H1 (cell line): ENCODE results near the gene STARD3. TPM values are rescaled to one million over a fixed set of nuclear protein-coding genes. Genes with fewer than 3 reads are reported as not detected.

ENCODE experiments used
- CTCF ChIA-PET: fragments of 300-600 bp; sonication (Branson Sonifier 250); formaldehyde crosslinking; loops from one replicate; lab custom pipeline; 2021; ENCODE audit not compliant: partially characterized antibody; lab: Charles Lee
- POLR2A ChIA-PET: fragments of 300-600 bp; sonication (Branson Sonifier 250); formaldehyde crosslinking; loops from one replicate; lab custom pipeline; 2021; ENCODE audit warnings: inconsistent platforms; ENCODE audit not compliant: partially characterized antibody; lab: Charles Lee
- DNase-seq, 2 experiments: peaks; one replicate each; pipeline versions ENCODE4 v3.0.0 to v3.0.0-alpha.2; 2010 to 2022; ENCODE audit warnings: low spot score in 2 of 2, low read depth in 1 of 2, mixed read lengths in 1 of 2
- FAIRE-seq: peaks from 2 replicates; lab custom pipeline; 2011; peaks lifted over from hg19 to GRCh38; lab: Jason Lieb, UNC
- H2AFZ ChIP-seq: 2 replicates; pipeline ENCODE4 v1.8.1; 2012; ENCODE audit warnings: low read length, inconsistent platforms
- H2AK5ac ChIP-seq: 2 replicates; pipeline ENCODE4 v1.6.1; 2013; ENCODE audit warnings: low read depth, low read length
- H2BK120ac ChIP-seq: replicated peaks from 2 replicates; pipeline ENCODE3; 2013; ENCODE audit warnings: low read depth, low read length, inconsistent platforms
- H2BK12ac ChIP-seq: 2 replicates; pipeline ENCODE4 v1.6.1; 2013; ENCODE audit warnings: low read depth, low read length
- H2BK15ac ChIP-seq: 2 replicates; pipeline ENCODE4 v1.6.1; 2013; ENCODE audit warnings: low read length
- H2BK20ac ChIP-seq: 2 replicates; pipeline ENCODE4 v1.6.1; 2013; ENCODE audit warnings: low read length
- H2BK5ac ChIP-seq: 2 replicates; pipeline ENCODE4 v1.6.1; 2013; ENCODE audit warnings: low read depth, low read length
- H3K14ac ChIP-seq: 2 replicates; pipeline ENCODE4 v1.6.1; 2013; ENCODE audit warnings: inconsistent platforms; ENCODE audit not compliant: insufficient read length
- H3K18ac ChIP-seq: 2 replicates; pipeline ENCODE4 v1.6.1; 2013; ENCODE audit warnings: low read length; ENCODE audit errors: extremely low read depth
- H3K23ac ChIP-seq: 2 replicates; pipeline ENCODE4 v1.6.1; 2013; ENCODE audit warnings: inconsistent platforms; ENCODE audit not compliant: insufficient read length
- H3K23me2 ChIP-seq: 2 replicates; pipeline ENCODE4 v1.6.1; 2013; ENCODE audit warnings: low read depth, low read length
- H3K27ac ChIP-seq: 2 replicates; pipeline ENCODE4 v1.6.1; 2011; ENCODE audit warnings: low read depth, low read length, inconsistent platforms
- H3K27me3 ChIP-seq, 4 experiments: replicated peaks in 1 of 4; 1 replicate in 1 of 4; 2 replicates in 3 of 4; pipeline versions ENCODE4 v1.6.1 to v1.8.1; 2011 to 2013; ENCODE audit warnings: low read length in 3 of 4, mild to moderate bottlenecking in 3 of 4, inconsistent platforms in 2 of 4, mixed read lengths in 2 of 4, moderate library complexity in 1 of 4; ENCODE audit not compliant: control insufficient read depth in 3 of 4, insufficient read depth in 3 of 4; ENCODE audit errors: extremely low read depth in 1 of 4
- H3K36me3 ChIP-seq, 4 experiments: 2 replicates each; pipeline versions ENCODE4 v1.6.1 to v1.8.1; 2011 to 2013; ENCODE audit warnings: mild to moderate bottlenecking in 4 of 4, low read length in 3 of 4, moderate library complexity in 2 of 4, control low read depth in 1 of 4, inconsistent platforms in 1 of 4; ENCODE audit not compliant: insufficient read depth in 4 of 4, control insufficient read depth in 2 of 4
- H3K4ac ChIP-seq: replicated peaks from 2 replicates; pipeline ENCODE3; 2013; ENCODE audit warnings: low read length, low read depth, mixed read lengths, inconsistent platforms; ENCODE audit not compliant: insufficient read length
- H3K4me1 ChIP-seq, 4 experiments: replicated peaks in 1 of 4; 1 replicate in 1 of 4; 2 replicates in 3 of 4; pipeline versions ENCODE4 v1.6.1 to v1.8.1; 2011 to 2013; ENCODE audit warnings: low read length in 3 of 4, inconsistent platforms in 2 of 4, mixed read lengths in 1 of 4; ENCODE audit not compliant: insufficient read depth in 4 of 4, control insufficient read depth in 3 of 4
- H3K4me2 ChIP-seq, 2 experiments: 2 replicates each; pipeline versions ENCODE4 v1.6.1 to v1.8.1; 2011 to 2013; ENCODE audit warnings: low read depth in 2 of 2, low read length in 2 of 2, control low read depth in 1 of 2, inconsistent platforms in 1 of 2, mild to moderate bottlenecking in 1 of 2; ENCODE audit not compliant: insufficient read depth in 1 of 2
- H3K4me3 ChIP-seq, 4 experiments: fragments of 200-600, 300-600 bp in 1 of 4; sonication (generic), shearing (Covaris generic), sonication (Bioruptor Twin) in 1 of 4; 2 replicates each; pipeline versions ENCODE4 v1.5.1 to v1.8.1; 2011 to 2016; ENCODE audit warnings: low read length in 4 of 4, low read depth in 3 of 4, control low read depth in 2 of 4, inconsistent platforms in 2 of 4, mild to moderate bottlenecking in 2 of 4, mixed read lengths in 1 of 4, moderate library complexity in 1 of 4; ENCODE audit not compliant: insufficient read depth in 2 of 4; ENCODE audit errors: extremely low read depth in 1 of 4
- H3K56ac ChIP-seq: replicated peaks from 2 replicates; pipeline ENCODE3; 2013; ENCODE audit warnings: low read depth, mild to moderate bottlenecking, mixed read lengths, low read length, inconsistent platforms; ENCODE audit not compliant: insufficient read length
- H3K79me1 ChIP-seq: 2 replicates; pipeline ENCODE4 v1.6.1; 2013; ENCODE audit warnings: low read depth, low read length, control low read depth
- H3K79me2 ChIP-seq, 2 experiments: 2 replicates each; pipeline versions ENCODE4 v1.6.1 to v1.8.1; 2012 to 2013; ENCODE audit warnings: low read length in 2 of 2, mild to moderate bottlenecking in 2 of 2, inconsistent platforms in 1 of 2; ENCODE audit not compliant: insufficient read depth in 2 of 2, control insufficient read depth in 1 of 2
- H3K9ac ChIP-seq, 4 experiments: replicated peaks in 1 of 4; 1 replicate in 1 of 4; 2 replicates in 3 of 4; pipeline versions ENCODE4 v1.6.1 to v1.8.1; 2011 to 2013; ENCODE audit warnings: low read depth in 3 of 4, low read length in 3 of 4, control low read depth in 2 of 4, mild to moderate bottlenecking in 2 of 4, moderate library complexity in 2 of 4, inconsistent platforms in 1 of 4; ENCODE audit errors: extremely low read depth in 1 of 4
- H3K9me3 ChIP-seq, 2 experiments: 2 replicates each; pipeline versions ENCODE4 v1.6.1 to v1.8.1; 2012 to 2013; ENCODE audit warnings: mild to moderate bottlenecking in 2 of 2, moderate library complexity in 2 of 2, control low read depth in 1 of 2, inconsistent platforms in 1 of 2, low read depth in 1 of 2, low read length in 1 of 2, mixed read lengths in 1 of 2; ENCODE audit not compliant: insufficient read depth in 2 of 2
- H4K20me1 ChIP-seq, 2 experiments: replicated peaks in 1 of 2; 2 replicates each; pipeline versions ENCODE3 to v1.8.1; 2011 to 2013; ENCODE audit warnings: inconsistent platforms in 2 of 2, low read length in 2 of 2, mild to moderate bottlenecking in 1 of 2; ENCODE audit not compliant: insufficient read depth in 2 of 2, control insufficient read depth in 1 of 2
- H4K5ac ChIP-seq: 2 replicates; pipeline ENCODE4 v1.6.1; 2013; ENCODE audit warnings: low read length, low read depth, mixed read lengths, inconsistent platforms; ENCODE audit not compliant: insufficient read length
- H4K8ac ChIP-seq: 2 replicates; pipeline ENCODE4 v1.8.0; 2013; ENCODE audit warnings: mild to moderate bottlenecking, moderate library complexity, low read length, inconsistent platforms; ENCODE audit not compliant: insufficient read depth; ENCODE audit errors: extremely low read depth
- H4K91ac ChIP-seq: replicated peaks from 2 replicates; pipeline ENCODE3; 2013; ENCODE audit warnings: low read length, mixed read lengths, inconsistent platforms; ENCODE audit not compliant: insufficient read length
- BRCA1 ChIP-seq: IDR thresholded peaks from 2 replicates; pipeline ENCODE4 v1.6.1; 2012; ENCODE audit warnings: low read depth, low read length, improper control_type of control experiment
- CBX5 ChIP-seq: fragments of 300-800, 300-1000 bp; sonication (generic); IDR thresholded peaks from 2 replicates; pipeline ENCODE4 v1.7.1; 2016; ENCODE audit warnings: antibody characterized with exemption, low read length, low read depth
- CTBP2 ChIP-seq: IDR thresholded peaks from 2 replicates; pipeline ENCODE4 v1.7.0; 2011; ENCODE audit warnings: borderline replicate concordance, mild to moderate bottlenecking, moderate library complexity, mixed read lengths, low read length; ENCODE audit not compliant: insufficient read depth, insufficient read length
- EGR1 ChIP-seq: IDR thresholded peaks from 2 replicates; pipeline ENCODE4 v1.6.1; 2011; ENCODE audit warnings: low read depth, low read length, borderline replicate concordance
- EP300 ChIP-seq, 2 experiments: IDR thresholded peaks; 1 replicate in 1 of 2; 2 replicates in 1 of 2; pipeline ENCODE4 v1.6.1; 2011 to 2012; ENCODE audit warnings: low read depth in 2 of 2, low read length in 2 of 2, mild to moderate bottlenecking in 2 of 2, borderline replicate concordance in 1 of 2, inconsistent platforms in 1 of 2, moderate library complexity in 1 of 2
- KDM4A ChIP-seq: IDR thresholded peaks from one replicate; pipeline ENCODE4 v1.7.1; 2012; ENCODE audit warnings: low read depth, mild to moderate bottlenecking, moderate library complexity, low read length, inconsistent platforms; ENCODE audit not compliant: severe bottlenecking
- PHF8 ChIP-seq: fragments of 200-600 bp; sonication (generic); conservative IDR thresholded peaks from 2 replicates; pipeline ENCODE4 v1.7.1; 2012; ENCODE audit warnings: low read depth, mild to moderate bottlenecking, inconsistent platforms, low read length, moderate library complexity
- POU5F1 ChIP-seq: IDR thresholded peaks from 2 replicates; pipeline ENCODE4 v1.6.1; 2011; ENCODE audit warnings: low read depth, mild to moderate bottlenecking, low read length, moderate library complexity
- SIN3A ChIP-seq, 2 experiments: IDR thresholded peaks in 1 of 2; conservative IDR thresholded peaks in 1 of 2; 2 replicates each; pipeline ENCODE4 v1.6.1; 2011 to 2012; ENCODE audit warnings: low read length in 2 of 2, improper control_type of control experiment in 1 of 2, low read depth in 1 of 2, mild to moderate bottlenecking in 1 of 2
- SRF ChIP-seq: IDR thresholded peaks from 2 replicates; pipeline ENCODE4 v1.6.1; 2011; ENCODE audit warnings: mild to moderate bottlenecking, low read depth, low read length, moderate library complexity
- TAF1 ChIP-seq: IDR thresholded peaks from 2 replicates; pipeline ENCODE4 v1.6.1; 2011; ENCODE audit warnings: mild to moderate bottlenecking, low read depth, low read length
- WGBS, 2 experiments: shearing (Covaris generic) in 1 of 2; methylation state at CpG; one replicate each; pipeline versions ENCODE4 v1.1.6 to v1.1.7; 2013 to 2015; ENCODE audit warnings: low lambda C conversion rate in 2 of 2, mixed read lengths in 2 of 2, inconsistent platforms in 1 of 2, low coverage in 1 of 2, missing lambda C conversion rate in 1 of 2; ENCODE audit not compliant: insufficient replicate concordance in 2 of 2, insufficient coverage in 1 of 2, insufficient read length in 1 of 2; ENCODE audit errors: extremely low coverage in 1 of 2, missing lambda C conversion rate in 1 of 2; 5-methylcytosine and 5-hydroxymethylcytosine counted together
- polyA plus RNA-seq, 7 experiments: library from polyadenylated mRNA; depleted of rRNA in 3 of 7; stranded (reverse) in 5 of 7; unstranded in 2 of 7; fragments of >200 nt in 5 of 7; fragments of 200-250 nt in 2 of 7; gene quantifications; 1 replicate in 5 of 7; 2 replicates in 1 of 7; 4 replicates in 1 of 7; pipeline versions ENCODE4 v1.2.1 to v1.2.3, GENCODE V29; 2011 to 2013; ENCODE audit warnings: missing spikeins in 2 of 7, mixed read lengths in 2 of 7
- total RNA-seq: library from RNA; stranded (reverse); fragmentation: NEBNext Ultra II Directional; extraction: Animal tissue kit (Norgen Biotek cat#: 25700); gene quantifications from 2 replicates; pipeline ENCODE4 v1.2.1, GENCODE V29; 2021

STARD3 gene
- total and polyA plus RNA-seq, 2 of the 8 experiments (the other 6 are each of a cell fraction or from before 2014, with no cell fraction given), result 47.6 to 80.3 TPM

DNA sequence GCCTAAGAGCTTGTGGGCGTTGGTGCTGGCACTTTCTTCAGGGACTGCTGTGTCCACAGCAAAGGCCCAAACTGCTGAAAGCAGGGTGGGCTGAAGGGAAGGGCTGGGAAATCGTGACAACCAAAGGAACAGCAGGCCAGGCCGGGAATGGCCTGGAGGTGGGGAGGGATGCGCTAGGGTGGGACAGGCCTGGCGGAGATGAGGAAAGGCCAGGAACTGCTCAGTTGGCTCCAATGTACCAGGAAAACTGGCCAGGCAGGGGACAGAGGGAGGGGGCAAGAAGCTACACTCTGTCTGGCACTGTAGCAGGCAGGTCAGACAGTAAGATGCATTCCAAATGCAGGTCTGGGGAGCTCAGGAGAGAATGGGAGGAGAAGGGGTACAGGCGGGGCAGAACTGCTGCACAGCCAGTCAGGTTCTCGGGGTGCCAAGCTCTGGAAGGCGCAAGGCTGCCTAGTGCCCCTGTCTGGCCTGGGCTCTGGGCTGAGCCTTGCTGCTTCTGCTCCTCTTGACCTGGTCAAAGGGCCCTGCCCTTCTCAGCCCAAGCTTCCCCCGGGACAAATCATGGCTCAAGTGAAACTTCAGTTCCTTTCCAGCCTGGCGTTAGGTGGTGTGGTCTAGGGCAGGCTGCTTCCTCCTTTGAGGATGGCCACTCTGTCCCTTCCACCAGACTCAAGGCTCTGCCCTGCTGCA lies 38.6 kb downstream of the STARD3 start:
- no peaks in the 10 kb centered on the region for H3K79me2 ChIP-seq
- POLR2A ChIA-PET, result interaction anchor here (0.7 to 38.1 kb wide), 6 partner anchors 0 to 72 kb away, joined by 3 to 708 read pairs (median 4); partner anchors contain the start of genes ERBB2, NEUROD2, PGAP3 and PNMT
- TF ChIP-seq POU5F1 (no peak), CTBP2 (no peak), CBX5 (no peak), SIN3A (conservative IDR thresholded peaks at IDR 0.05 in 1 of 2, IDR thresholded peaks at IDR 0.05 in 1 of 2; ENCODE audit: low read depth in 1 of 2, low read length in 2 of 2) (no peak), EP300 (IDR thresholded peaks at IDR 0.05; ENCODE audit: borderline replicate concordance in 1 of 2, low read depth in 2 of 2, low read length in 2 of 2) (no peak), PHF8 (no peak), EGR1 (no peak), SRF (no peak), TAF1 (no peak), KDM4A (no peak), BRCA1 (no peak)

More for the DNA sequence above, 38.6 kb downstream of the STARD3 start:
- Histone ChIP-seq H3K4me3 (no peak overlapping the region), H3K4ac (no peak overlapping the region), H3K14ac (no peak overlapping the region), H3K9ac (no peak overlapping the region), H3K56ac (no peak overlapping the region), H2BK15ac (0 out of 2 replicates have a peak overlapping the region, but pooled peaks have one; percentile 61), H3K4me1 (peaks cover 0 to 15% (median 8%) of the 10 kb centered on the region in 4 experiments; a peak in 6 of 7 replicates), H4K8ac (peak overlapping the region; percentile 41; the same call in 1 of the 2 replicates), H4K20me1 (no peaks in the 10 kb centered on the region), H3K79me1 (no peaks in the 10 kb centered on the region), H2BK120ac (no peak overlapping the region), H2AFZ (no peak overlapping the region), H4K91ac (no peak overlapping the region), H3K9me3 (no peaks in the 10 kb centered on the region), H3K18ac (peak overlapping the region; percentile 48; the same call in 1 of the 2 replicates), H3K23ac (no peak overlapping the region), H3K4me2 (no peak overlapping the region), H3K36me3 (peaks cover 0 to 3% (median under 1%) of the 10 kb centered on the region in 4 experiments; a peak in 3 of 8 replicates), H3K27ac (no peak overlapping the region; the same call in 1 of the 2 replicates), H3K23me2 (no peaks in the 10 kb centered on the region), H2AK5ac (peak overlapping the region; percentile 72; the same call in 1 of the 2 replicates), H2BK5ac (peak overlapping the region; percentile 78; the same call in 1 of the 2 replicates), H4K5ac (no peak overlapping the region), H2BK20ac (0 out of 2 replicates have a peak overlapping the region, but pooled peaks have one; percentile 72), H3K27me3 (peaks cover 0 to 5% (median 0%) of the 10 kb centered on the region in 4 experiments; a peak in 1 of 7 replicates), H2BK12ac (peak overlapping the region; percentile 60; the same call in 1 of the 2 replicates)
- CTCF ChIA-PET, result interaction anchor here (0.6 to 52.4 kb wide), 12 partner anchors 6 to 116 kb away, joined by 3 to 1885 read pairs (median 4); partner anchors contain the start of genes PNMT, PPP1R1B, STARD3 and TCAP
- FAIRE-seq (no peak), DNase-seq (no peak)
- 86% methylated on average over 9 of the region's 10 CpGs; no CpG with 5 or more reads in 1 of the 2 experiments for WGBS, 2 experiments
